ENCODE measurements around the gene PROSER2. TPM values are rescaled to one million over a fixed set of nuclear protein-coding genes. Genes with fewer than 3 reads are reported as not detected.

Gene PROSER2
- total and polyA plus RNA-seq, 4 donors = 6.5 to 24.9 (median 9.9) TPM

DNA sequence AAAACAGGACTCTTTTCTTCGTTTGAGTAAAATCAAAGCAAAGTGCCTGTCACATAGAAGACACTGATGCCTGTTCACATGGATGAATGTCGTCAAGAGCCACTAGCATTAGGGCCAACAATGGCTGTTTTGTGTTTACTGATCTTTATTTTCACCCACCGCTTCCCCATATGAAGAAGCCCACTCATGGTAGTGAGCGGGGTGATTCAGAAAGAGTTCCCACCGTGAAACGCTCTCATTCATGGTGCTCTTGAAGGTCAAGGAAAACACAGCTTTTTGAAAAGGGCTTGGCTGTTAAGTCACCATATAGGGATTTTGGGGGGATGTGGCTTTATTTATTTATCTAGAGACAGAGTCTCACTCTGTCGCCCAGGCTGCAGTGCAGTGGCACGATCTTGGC lies 12.5 kb downstream of the PROSER2 start:
- TF ChIP-seq EGR1 (IDR thresholded peaks at IDR 0.05; ENCODE audit: low read depth in 2 of 2) = no peak
- no peak for TF ChIP-seq JUND (IDR thresholded peaks at IDR 0.05)
- no peak for TF ChIP-seq FOXA1 (IDR thresholded peaks at IDR 0.05)
- TF ChIP-seq, protein P1, sequence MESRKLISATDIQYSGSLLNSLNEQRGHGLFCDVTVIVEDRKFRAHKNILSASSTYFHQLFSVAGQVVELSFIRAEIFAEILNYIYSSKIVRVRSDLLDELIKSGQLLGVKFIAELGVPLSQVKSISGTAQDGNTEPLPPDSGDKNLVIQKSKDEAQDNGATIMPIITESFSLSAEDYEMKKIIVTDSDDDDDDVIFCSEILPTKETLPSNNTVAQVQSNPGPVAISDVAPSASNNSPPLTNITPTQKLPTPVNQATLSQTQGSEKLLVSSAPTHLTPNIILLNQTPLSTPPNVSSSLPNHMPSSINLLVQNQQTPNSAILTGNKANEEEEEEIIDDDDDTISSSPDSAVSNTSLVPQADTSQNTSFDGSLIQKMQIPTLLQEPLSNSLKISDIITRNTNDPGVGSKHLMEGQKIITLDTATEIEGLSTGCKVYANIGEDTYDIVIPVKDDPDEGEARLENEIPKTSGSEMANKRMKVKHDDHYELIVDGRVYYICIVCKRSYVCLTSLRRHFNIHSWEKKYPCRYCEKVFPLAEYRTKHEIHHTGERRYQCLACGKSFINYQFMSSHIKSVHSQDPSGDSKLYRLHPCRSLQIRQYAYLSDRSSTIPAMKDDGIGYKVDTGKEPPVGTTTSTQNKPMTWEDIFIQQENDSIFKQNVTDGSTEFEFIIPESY (IDR thresholded peaks at IDR 0.05) = no peak
- no peak for TF ChIP-seq TAF1 (conservative IDR thresholded peaks at IDR 0.05)
- TF ChIP-seq, protein P2, sequence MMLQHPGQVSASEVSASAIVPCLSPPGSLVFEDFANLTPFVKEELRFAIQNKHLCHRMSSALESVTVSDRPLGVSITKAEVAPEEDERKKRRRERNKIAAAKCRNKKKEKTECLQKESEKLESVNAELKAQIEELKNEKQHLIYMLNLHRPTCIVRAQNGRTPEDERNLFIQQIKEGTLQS (IDR thresholded peaks at IDR 0.05) = no peak
- no peak for TF ChIP-seq NR2F2 (IDR thresholded peaks at IDR 0.05)
- TF ChIP-seq FOXA2 (IDR thresholded peaks at IDR 0.05) = no peak
- TF ChIP-seq SP1 (IDR thresholded peaks at IDR 0.05) = no peak
- TF ChIP-seq, protein P3, sequence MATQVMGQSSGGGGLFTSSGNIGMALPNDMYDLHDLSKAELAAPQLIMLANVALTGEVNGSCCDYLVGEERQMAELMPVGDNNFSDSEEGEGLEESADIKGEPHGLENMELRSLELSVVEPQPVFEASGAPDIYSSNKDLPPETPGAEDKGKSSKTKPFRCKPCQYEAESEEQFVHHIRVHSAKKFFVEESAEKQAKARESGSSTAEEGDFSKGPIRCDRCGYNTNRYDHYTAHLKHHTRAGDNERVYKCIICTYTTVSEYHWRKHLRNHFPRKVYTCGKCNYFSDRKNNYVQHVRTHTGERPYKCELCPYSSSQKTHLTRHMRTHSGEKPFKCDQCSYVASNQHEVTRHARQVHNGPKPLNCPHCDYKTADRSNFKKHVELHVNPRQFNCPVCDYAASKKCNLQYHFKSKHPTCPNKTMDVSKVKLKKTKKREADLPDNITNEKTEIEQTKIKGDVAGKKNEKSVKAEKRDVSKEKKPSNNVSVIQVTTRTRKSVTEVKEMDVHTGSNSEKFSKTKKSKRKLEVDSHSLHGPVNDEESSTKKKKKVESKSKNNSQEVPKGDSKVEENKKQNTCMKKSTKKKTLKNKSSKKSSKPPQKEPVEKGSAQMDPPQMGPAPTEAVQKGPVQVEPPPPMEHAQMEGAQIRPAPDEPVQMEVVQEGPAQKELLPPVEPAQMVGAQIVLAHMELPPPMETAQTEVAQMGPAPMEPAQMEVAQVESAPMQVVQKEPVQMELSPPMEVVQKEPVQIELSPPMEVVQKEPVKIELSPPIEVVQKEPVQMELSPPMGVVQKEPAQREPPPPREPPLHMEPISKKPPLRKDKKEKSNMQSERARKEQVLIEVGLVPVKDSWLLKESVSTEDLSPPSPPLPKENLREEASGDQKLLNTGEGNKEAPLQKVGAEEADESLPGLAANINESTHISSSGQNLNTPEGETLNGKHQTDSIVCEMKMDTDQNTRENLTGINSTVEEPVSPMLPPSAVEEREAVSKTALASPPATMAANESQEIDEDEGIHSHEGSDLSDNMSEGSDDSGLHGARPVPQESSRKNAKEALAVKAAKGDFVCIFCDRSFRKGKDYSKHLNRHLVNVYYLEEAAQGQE (IDR thresholded peaks at IDR 0.05) = no peak
- TF ChIP-seq HNF4G (IDR thresholded peaks at IDR 0.05) = no peak
- TF ChIP-seq RXRA (IDR thresholded peaks at IDR 0.05) = no peak
- no peak for TF ChIP-seq HNF4A (conservative IDR thresholded peaks at IDR 0.05)
- TF ChIP-seq YY1 (IDR thresholded peaks at IDR 0.05) = no peak
- no peak for TF ChIP-seq RAD21 (IDR thresholded peaks at IDR 0.05)
- 93% methylated on average over 8 of the region's 8 CpGs for WGBS
- Histone ChIP-seq H3K27me3 (ENCODE audit: control insufficient read depth in 4 of 4, insufficient read depth in 4 of 4, low read length in 3 of 4) (no peaks in the 10 kb centered on the region), H3K36me3 (ENCODE audit: control insufficient read depth in 4 of 4, insufficient read depth in 3 of 4, low read depth in 1 of 4, low read length in 3 of 4) (no peaks in the 10 kb centered on the region), H3K9ac (ENCODE audit: low read depth in 1 of 2, low read length in 2 of 2) (no peak overlapping the region), H3K4me1 (ENCODE audit: control insufficient read depth in 4 of 4, insufficient read depth in 4 of 4, low read length in 3 of 4) (peaks cover 5 to 34% (median 18%) of the 10 kb centered on the region in 4 donors), H3K9me3 (ENCODE audit: control insufficient read depth in 4 of 4, low read length in 3 of 4) (no peaks in the 10 kb centered on the region), H3K4me3 (ENCODE audit: low read depth in 1 of 3, low read length in 3 of 3) (no peak overlapping the region), H3K27ac (ENCODE audit: low read depth in 1 of 2, low read length in 2 of 2) (no peak overlapping the region)
- no peak for DNase-seq (ENCODE audit: low spot score)

DNA sequence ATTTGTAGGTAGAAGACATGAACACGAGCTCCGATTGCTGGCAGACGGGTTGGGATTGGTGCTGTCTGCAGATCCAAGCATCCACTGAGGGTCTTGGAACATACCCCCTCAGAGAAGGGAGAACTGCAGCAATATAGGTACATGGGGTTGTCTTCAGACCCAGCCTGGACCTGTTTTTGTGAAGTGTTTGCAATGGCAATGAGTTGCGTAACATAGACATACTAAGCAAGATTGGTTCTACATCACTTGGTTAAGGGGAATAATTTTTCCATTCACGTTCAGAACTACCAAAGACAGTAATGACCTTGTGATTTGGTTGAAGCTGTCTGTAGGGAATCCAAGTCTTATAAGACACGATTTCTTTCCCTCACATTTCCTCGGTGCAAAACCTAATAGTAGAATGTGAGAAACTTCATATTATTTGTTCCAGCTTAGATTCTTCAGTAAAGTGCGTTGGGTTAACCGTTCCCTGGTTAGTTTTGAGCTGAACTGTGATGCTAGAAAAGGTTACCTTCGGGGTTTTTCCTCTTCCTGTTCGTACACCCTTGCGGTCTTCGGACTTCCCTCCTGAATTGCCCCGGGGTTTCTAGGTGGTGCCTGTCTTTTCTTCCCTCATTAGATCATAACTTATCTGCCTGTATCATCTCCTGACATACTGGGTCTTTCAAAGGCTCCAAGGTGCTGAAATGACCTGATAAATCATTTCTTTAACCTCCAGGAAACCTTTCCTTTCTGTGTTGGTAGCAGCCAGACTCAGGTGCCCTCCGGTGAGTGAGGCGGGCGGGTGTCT lies 14.4 kb downstream of the PROSER2 start:
- no peak for DNase-seq (ENCODE audit: low spot score)
- Histone ChIP-seq H3K9ac (ENCODE audit: low read depth in 1 of 2, low read length in 2 of 2) (no peak overlapping the region), H3K36me3 (ENCODE audit: control insufficient read depth in 4 of 4, insufficient read depth in 3 of 4, low read depth in 1 of 4, low read length in 3 of 4) (no peaks in the 10 kb centered on the region), H3K27me3 (ENCODE audit: control insufficient read depth in 4 of 4, insufficient read depth in 4 of 4, low read length in 3 of 4) (no peaks in the 10 kb centered on the region), H3K4me1 (ENCODE audit: control insufficient read depth in 4 of 4, insufficient read depth in 4 of 4, low read length in 3 of 4) (peaks cover 5 to 31% (median 19%) of the 10 kb centered on the region in 4 donors), H3K9me3 (ENCODE audit: control insufficient read depth in 4 of 4, low read length in 3 of 4) (no peaks in the 10 kb centered on the region), H3K4me3 (ENCODE audit: low read depth in 1 of 3, low read length in 3 of 3) (no peak overlapping the region), H3K27ac (ENCODE audit: low read depth in 1 of 2, low read length in 2 of 2) (no peak overlapping the region)
- WGBS = 83% methylated on average over 17 of the region's 17 CpGs
- TF ChIP-seq HNF4A (conservative IDR thresholded peaks at IDR 0.05) (no peak), NR2F2 (IDR thresholded peaks at IDR 0.05) (no peak), SP1 (IDR thresholded peaks at IDR 0.05) (no peak), GABPA (IDR thresholded peaks at IDR 0.05 in 1 of 2, conservative IDR thresholded peaks at IDR 0.05 in 1 of 2) (no peak), YY1 (IDR thresholded peaks at IDR 0.05) (no peak), HNF4G (IDR thresholded peaks at IDR 0.05) (no peak), EGR1 (IDR thresholded peaks at IDR 0.05; ENCODE audit: low read depth in 2 of 2) (no peak), JUND (IDR thresholded peaks at IDR 0.05) (no peak), RXRA (IDR thresholded peaks at IDR 0.05) (no peak), FOXA1 (IDR thresholded peaks at IDR 0.05) (no peak), TAF1 (conservative IDR thresholded peaks at IDR 0.05) (no peak), FOXA2 (IDR thresholded peaks at IDR 0.05) (no peak), RAD21 (IDR thresholded peaks at IDR 0.05) (no peak)
- TF ChIP-seq, protein P1 (IDR thresholded peaks at IDR 0.05) = no peak
- TF ChIP-seq, protein P4, sequence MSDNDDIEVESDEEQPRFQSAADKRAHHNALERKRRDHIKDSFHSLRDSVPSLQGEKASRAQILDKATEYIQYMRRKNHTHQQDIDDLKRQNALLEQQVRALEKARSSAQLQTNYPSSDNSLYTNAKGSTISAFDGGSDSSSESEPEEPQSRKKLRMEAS (IDR thresholded peaks at IDR 0.05) = no peak
- TF ChIP-seq, protein P2 (IDR thresholded peaks at IDR 0.05) = no peak
- TF ChIP-seq, protein P3 (IDR thresholded peaks at IDR 0.05) = no peak

Data from liver (tissue), 9 donors.